Measurements from ENCODE around the gene DSE.

DSE gene

DNA sequence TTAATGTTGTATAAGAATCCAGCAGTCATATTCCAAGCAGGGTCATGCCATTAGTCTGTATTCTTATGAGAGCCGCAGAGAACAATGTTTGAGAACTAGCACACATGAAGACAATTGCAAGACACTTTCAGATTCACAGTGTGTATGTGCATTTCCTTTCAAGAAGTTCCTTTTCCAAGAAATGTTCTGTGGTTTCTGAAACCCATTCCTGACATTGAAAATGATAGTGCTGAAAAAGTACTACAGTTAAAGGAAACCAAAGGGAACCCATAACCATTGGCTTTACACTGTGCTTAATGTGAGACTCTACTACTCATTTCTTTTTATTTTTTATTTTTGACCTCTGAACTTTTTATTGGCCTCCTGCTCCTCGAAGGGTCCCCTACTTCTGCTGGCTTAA lies 86.2 kb downstream of the DSE start:
- no peak for TF ChIP-seq PAX5 (IDR thresholded peaks at IDR 0.05; ENCODE audit: insufficient read depth, low read length, severe bottlenecking)
- TF ChIP-seq POLR2A (IDR thresholded peaks at IDR 0.05; ENCODE audit: low read depth, low read length): no peak
- TF ChIP-seq POLR2AphosphoS5 (IDR thresholded peaks at IDR 0.05; ENCODE audit: low read depth, low read length): no peak
- TF ChIP-seq TAF1 (IDR thresholded peaks at IDR 0.05; ENCODE audit: low read depth, low read length): no peak
- TF ChIP-seq SPI1 (IDR thresholded peaks at IDR 0.05; ENCODE audit: low read depth, low read length): no peak
- TF ChIP-seq POU2F2 (IDR thresholded peaks at IDR 0.05; ENCODE audit: low read depth, low read length): no peak
- FAIRE-seq (no peak), DNase-seq (ENCODE audit: insufficient read length, low spot score) (no peak)

DNA sequence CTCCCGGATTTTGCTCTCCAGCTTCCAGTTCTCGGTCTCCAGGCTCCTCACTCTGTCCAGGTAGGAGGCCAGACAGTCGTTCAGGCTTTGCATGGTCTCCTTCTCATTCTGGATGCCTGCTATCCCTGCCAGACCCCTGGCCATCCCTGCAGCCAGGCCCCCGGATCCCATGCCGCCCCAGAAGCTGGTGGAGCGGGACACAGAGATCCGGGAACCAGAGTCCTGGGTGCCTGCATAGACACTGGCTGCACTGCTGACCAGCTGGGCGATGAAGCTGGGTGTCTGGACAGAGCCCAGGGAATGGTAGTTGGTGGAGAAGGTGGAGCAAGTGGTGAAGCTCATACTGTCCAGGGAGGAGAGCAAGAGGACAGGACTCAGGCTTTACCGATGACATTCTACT lies 87.5 kb downstream of the DSE start:
- FAIRE-seq (no peak), DNase-seq (ENCODE audit: insufficient read length, low spot score) (no peak)
- no peak for TF ChIP-seq TAF1 (IDR thresholded peaks at IDR 0.05; ENCODE audit: low read depth, low read length)
- no peak for TF ChIP-seq PAX5 (IDR thresholded peaks at IDR 0.05; ENCODE audit: insufficient read depth, low read length, severe bottlenecking)
- no peak for TF ChIP-seq SPI1 (IDR thresholded peaks at IDR 0.05; ENCODE audit: low read depth, low read length)
- no peak for TF ChIP-seq POLR2A (IDR thresholded peaks at IDR 0.05; ENCODE audit: low read depth, low read length)
- no peak for TF ChIP-seq POU2F2 (IDR thresholded peaks at IDR 0.05; ENCODE audit: low read depth, low read length)
- no peak for TF ChIP-seq POLR2AphosphoS5 (IDR thresholded peaks at IDR 0.05; ENCODE audit: low read depth, low read length)

DNA sequence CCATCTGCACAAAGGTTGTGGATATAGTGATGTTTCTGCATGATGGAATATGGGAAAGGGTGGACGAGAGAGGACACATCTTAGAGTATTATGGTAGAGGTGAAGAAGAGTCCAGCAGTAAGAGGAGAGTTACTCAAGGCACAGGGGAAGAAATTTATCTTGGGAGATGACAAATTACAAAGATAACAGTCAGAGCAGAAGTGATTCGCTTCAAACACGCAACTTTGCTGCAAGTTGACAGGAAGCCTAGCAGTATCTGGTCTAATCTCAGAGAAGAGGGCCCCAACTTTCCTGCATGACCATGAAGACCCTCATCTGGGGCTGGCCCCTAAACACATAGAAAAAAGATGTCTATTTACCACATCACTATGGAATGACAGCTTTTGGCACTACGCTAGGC lies 89.2 kb downstream of the DSE start:
- no peak for DNase-seq (ENCODE audit: insufficient read length, low spot score)
- TF ChIP-seq POLR2A (IDR thresholded peaks at IDR 0.05; ENCODE audit: low read depth, low read length): no peak
- no peak for TF ChIP-seq SPI1 (IDR thresholded peaks at IDR 0.05; ENCODE audit: low read depth, low read length)
- TF ChIP-seq POU2F2 (IDR thresholded peaks at IDR 0.05; ENCODE audit: low read depth, low read length): no peak
- no peak for TF ChIP-seq POLR2AphosphoS5 (IDR thresholded peaks at IDR 0.05; ENCODE audit: low read depth, low read length)
- no peak for TF ChIP-seq PAX5 (IDR thresholded peaks at IDR 0.05; ENCODE audit: insufficient read depth, low read length, severe bottlenecking)
- no peak for TF ChIP-seq TAF1 (IDR thresholded peaks at IDR 0.05; ENCODE audit: low read depth, low read length)
- no peak for FAIRE-seq

DNA sequence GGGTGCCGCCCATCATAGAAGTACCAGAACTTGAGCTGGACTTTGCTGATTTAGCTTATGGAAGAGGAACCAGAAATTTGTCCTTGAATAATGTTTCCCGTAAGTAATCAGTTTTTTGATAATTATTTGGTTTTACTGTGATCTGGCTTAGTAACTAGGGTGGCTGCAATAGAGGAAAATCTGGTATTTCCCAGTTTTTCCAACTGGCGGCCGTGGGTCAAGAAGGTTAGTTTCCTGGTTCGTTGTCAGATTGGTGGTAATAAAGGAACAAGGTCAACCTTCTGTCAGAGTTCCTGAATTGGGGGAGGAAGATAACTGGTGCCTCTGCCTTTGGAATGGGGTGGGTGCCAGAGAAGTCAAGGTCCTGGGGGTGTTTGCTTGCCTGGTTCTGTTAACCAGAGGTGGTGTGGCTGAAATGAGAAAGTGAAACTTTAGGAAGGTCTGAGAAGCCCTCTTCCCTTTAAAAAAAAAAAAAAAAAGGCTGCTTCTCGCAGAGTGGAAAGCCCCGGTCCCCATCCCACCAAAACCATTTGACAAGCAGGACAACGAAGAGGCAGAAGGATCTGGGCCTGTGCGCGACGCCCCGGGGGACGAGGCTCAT lies 90.7 kb downstream of the DSE start, which contains the start of gene CALHM6:
Gene CALHM6, plus strand, starts transcription at position 45 of the 601 bp plus-strand sequence. Its CDS starts 555 bp downstream, at position 600.
- FAIRE-seq (peak; percentile 76), DNase-seq (ENCODE audit: insufficient read length, low spot score) (no peak)
- TF ChIP-seq POLR2AphosphoS5 (IDR thresholded peaks at IDR 0.05; ENCODE audit: low read depth, low read length) (no peak), SPI1 (IDR thresholded peaks at IDR 0.05; ENCODE audit: low read depth, low read length) (no peak), PAX5 (IDR thresholded peaks at IDR 0.05; ENCODE audit: insufficient read depth, low read length, severe bottlenecking) (no peak), TAF1 (IDR thresholded peaks at IDR 0.05; ENCODE audit: low read depth, low read length) (no peak), POU2F2 (IDR thresholded peaks at IDR 0.05; ENCODE audit: low read depth, low read length) (no peak)

DNA sequence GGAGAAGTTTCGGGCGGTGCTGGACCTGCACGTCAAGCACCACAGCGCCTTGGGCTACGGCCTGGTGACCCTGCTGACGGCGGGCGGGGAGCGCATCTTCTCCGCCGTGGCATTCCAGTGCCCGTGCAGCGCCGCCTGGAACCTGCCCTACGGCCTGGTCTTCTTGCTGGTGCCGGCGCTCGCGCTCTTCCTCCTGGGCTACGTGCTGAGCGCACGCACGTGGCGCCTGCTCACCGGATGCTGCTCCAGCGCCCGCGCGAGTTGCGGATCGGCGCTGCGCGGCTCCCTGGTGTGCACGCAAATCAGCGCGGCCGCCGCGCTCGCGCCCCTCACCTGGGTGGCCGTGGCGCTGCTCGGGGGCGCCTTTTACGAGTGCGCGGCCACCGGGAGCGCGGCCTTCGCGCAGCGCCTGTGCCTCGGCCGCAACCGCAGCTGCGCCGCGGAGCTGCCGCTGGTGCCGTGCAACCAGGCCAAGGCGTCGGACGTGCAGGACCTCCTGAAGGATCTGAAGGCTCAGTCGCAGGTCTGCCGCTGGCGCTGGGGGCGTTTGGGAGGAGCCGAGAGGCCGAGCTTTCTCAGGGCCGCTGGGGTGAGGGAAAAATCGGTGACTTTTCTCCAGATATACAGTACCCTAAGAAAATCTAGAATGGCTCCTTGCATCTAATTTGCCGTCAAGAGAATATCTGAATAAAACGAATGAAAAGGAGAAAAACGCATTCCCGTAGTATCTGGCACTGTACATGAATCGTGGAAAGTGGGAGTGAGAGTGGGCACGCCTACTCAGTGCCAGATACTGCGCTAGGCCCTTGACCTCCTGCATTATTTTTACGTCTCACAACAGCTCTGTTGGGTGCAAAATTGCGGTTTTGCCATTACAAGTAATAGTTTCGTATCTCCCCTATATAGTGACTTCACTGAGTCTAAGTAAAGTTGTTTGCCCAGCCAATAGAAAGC lies 91.5 kb downstream of the DSE start:
- peak; percentile 61 for DNase-seq (ENCODE audit: insufficient read length, low spot score)
- no peak for TF ChIP-seq POLR2A (IDR thresholded peaks at IDR 0.05; ENCODE audit: low read depth, low read length)
- no peak for TF ChIP-seq SPI1 (IDR thresholded peaks at IDR 0.05; ENCODE audit: low read depth, low read length)
- TF ChIP-seq POU2F2 (IDR thresholded peaks at IDR 0.05; ENCODE audit: low read depth, low read length): no peak
- TF ChIP-seq TAF1 (IDR thresholded peaks at IDR 0.05; ENCODE audit: low read depth, low read length): no peak
- peak; percentile 96 for FAIRE-seq

DNA sequence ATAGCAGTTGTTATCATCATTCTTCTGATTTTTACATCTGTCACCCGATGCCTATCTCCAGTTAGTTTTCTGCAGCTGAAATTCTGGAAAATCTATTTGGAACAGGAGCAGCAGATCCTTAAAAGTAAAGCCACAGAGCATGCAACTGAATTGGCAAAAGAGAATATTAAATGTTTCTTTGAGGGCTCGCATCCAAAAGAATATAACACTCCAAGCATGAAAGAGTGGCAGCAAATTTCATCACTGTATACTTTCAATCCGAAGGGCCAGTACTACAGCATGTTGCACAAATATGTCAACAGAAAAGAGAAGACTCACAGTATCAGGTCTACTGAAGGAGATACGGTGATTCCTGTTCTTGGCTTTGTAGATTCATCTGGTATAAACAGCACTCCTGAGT lies 92.6 kb downstream of the DSE start:
- FAIRE-seq: peak; percentile 61
- DNase-seq (ENCODE audit: insufficient read length, low spot score): no peak
- TF ChIP-seq POLR2AphosphoS5 (IDR thresholded peaks at IDR 0.05; ENCODE audit: low read depth, low read length) (no peak), TAF1 (IDR thresholded peaks at IDR 0.05; ENCODE audit: low read depth, low read length) (no peak), PAX5 (IDR thresholded peaks at IDR 0.05; ENCODE audit: insufficient read depth, low read length, severe bottlenecking) (no peak), POU2F2 (IDR thresholded peaks at IDR 0.05; ENCODE audit: low read depth, low read length) (no peak), SPI1 (IDR thresholded peaks at IDR 0.05; ENCODE audit: low read depth, low read length) (no peak), POLR2A (IDR thresholded peaks at IDR 0.05; ENCODE audit: low read depth, low read length) (no peak)

DNA sequence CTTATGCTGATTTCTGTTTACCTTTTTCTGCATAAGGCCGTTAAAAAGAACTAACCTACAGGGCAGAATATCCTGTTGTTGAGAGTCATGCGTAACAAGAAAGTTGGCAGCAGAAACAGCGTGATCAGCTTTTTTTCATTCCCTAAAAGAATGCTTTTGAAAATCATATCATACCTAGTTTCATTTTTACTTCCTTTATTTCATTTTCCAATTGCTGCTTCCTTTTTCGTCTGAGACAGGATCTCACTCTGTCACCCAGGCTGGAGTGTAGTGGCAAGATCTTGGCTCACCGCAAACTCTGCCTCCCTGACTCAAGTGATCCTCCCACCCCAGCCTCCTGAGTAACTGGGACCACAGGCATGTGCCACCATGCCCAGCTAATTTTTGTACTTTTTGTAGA lies 94.5 kb downstream of the DSE start:
- FAIRE-seq: peak; percentile 66
- DNase-seq (ENCODE audit: insufficient read length, low spot score): no peak
- no peak for TF ChIP-seq PAX5 (IDR thresholded peaks at IDR 0.05; ENCODE audit: insufficient read depth, low read length, severe bottlenecking)
- TF ChIP-seq POLR2AphosphoS5 (IDR thresholded peaks at IDR 0.05; ENCODE audit: low read depth, low read length): no peak
- no peak for TF ChIP-seq POU2F2 (IDR thresholded peaks at IDR 0.05; ENCODE audit: low read depth, low read length)
- TF ChIP-seq TAF1 (IDR thresholded peaks at IDR 0.05; ENCODE audit: low read depth, low read length): no peak
- TF ChIP-seq POLR2A (IDR thresholded peaks at IDR 0.05; ENCODE audit: low read depth, low read length): no peak
- no peak for TF ChIP-seq SPI1 (IDR thresholded peaks at IDR 0.05; ENCODE audit: low read depth, low read length)

DNA sequence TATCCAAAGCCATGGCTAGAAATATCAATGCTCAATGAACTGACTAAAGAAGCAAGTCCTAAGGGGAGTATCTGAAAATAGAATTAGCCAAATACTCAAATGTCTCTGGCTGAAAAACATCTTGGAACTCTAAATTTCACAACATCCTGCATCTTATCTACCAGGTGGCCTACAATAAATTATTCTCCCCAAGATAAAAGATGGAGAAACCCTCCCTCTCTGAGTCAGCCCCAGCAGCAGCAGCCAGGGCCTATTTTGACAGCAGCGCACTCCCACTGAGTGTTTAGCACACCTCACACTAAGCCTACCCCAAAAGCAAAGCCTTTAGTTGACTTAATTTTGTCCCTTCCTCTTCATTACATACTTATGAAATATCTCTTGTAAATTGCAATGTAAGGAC lies 96.3 kb downstream of the DSE start:
- no peak for FAIRE-seq
- TF ChIP-seq TAF1 (IDR thresholded peaks at IDR 0.05; ENCODE audit: low read depth, low read length) (no peak), POLR2A (IDR thresholded peaks at IDR 0.05; ENCODE audit: low read depth, low read length) (no peak), POLR2AphosphoS5 (IDR thresholded peaks at IDR 0.05; ENCODE audit: low read depth, low read length) (no peak), SPI1 (IDR thresholded peaks at IDR 0.05; ENCODE audit: low read depth, low read length) (no peak), PAX5 (IDR thresholded peaks at IDR 0.05; ENCODE audit: insufficient read depth, low read length, severe bottlenecking) (no peak), POU2F2 (IDR thresholded peaks at IDR 0.05; ENCODE audit: low read depth, low read length) (no peak)
- DNase-seq (ENCODE audit: insufficient read length, low spot score): no peak

DNA sequence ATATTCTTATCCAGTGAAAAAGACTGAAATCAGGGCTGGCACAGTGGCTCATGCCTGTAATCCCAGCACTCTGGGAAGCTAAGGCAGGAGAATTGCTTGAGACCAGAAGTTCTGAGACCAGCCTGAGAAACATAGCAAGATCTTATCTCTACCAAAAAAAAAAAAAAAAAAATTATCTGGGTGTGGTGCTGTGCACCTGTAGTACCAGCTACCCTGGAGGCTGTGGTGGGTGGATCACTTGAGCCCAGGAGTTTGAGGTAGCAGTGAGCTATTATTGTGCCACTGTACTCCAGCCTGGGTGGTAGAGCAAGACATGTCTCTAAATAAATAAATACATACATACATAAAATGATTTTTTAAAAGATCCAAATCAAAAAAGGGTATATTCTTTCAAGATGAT lies 96.8 kb downstream of the DSE start:
- no peak for DNase-seq (ENCODE audit: insufficient read length, low spot score)
- TF ChIP-seq SPI1 (IDR thresholded peaks at IDR 0.05; ENCODE audit: low read depth, low read length) (no peak), TAF1 (IDR thresholded peaks at IDR 0.05; ENCODE audit: low read depth, low read length) (no peak), POLR2AphosphoS5 (IDR thresholded peaks at IDR 0.05; ENCODE audit: low read depth, low read length) (no peak), PAX5 (IDR thresholded peaks at IDR 0.05; ENCODE audit: insufficient read depth, low read length, severe bottlenecking) (no peak), POU2F2 (IDR thresholded peaks at IDR 0.05; ENCODE audit: low read depth, low read length) (no peak), POLR2A (IDR thresholded peaks at IDR 0.05; ENCODE audit: low read depth, low read length) (no peak)

More for the DNA sequence above, 96.8 kb downstream of the DSE start:
- no peak for FAIRE-seq
